T-cell (primary cell): ENCODE results near the gene NME1. TPM values are rescaled to one million over a fixed set of nuclear protein-coding genes. Genes with fewer than 3 reads are reported as not detected.

Source experiments
- ATAC-seq, 4 experiments: fragments of 200-7000 bp in 3 of 4; fragments of 150-1000 bp in 1 of 4; cut with Tn5 transposase; replicated peaks in 1 of 4; 1 replicate in 3 of 4; 2 replicates in 1 of 4; pipeline ENCODE4 v1.10.0; 2021; ENCODE audit warnings: moderate library complexity in 3 of 4, mild to moderate bottlenecking in 2 of 4, moderate number of reproducible peaks in 1 of 4
- CTCF ChIA-PET, 2 donors: fragments of 300-600 bp; sonication (Branson Sonifier 250); formaldehyde crosslinking; loops; one replicate each; lab custom pipeline; 2022; ENCODE audit warnings: antibody characterized with exemption in 2 of 2; lab: Charles Lee
- POLR2A ChIA-PET, 2 donors: fragments of 300-600 bp; sonication (Branson Sonifier 250); formaldehyde crosslinking; loops; one replicate each; lab custom pipeline; 2022; ENCODE audit warnings: antibody characterized with exemption in 2 of 2; lab: Charles Lee
- DNase-seq, 35 experiments: peaks; one replicate each; pipeline versions ENCODE4 v3.0.0 to v3.0.0-alpha.2; 2013 to 2023
- H3K27ac ChIP-seq: one replicate; pipeline ENCODE4 v1.5.1; 2013; ENCODE audit warnings: low read length
- H3K27me3 ChIP-seq, 2 experiments: replicated peaks in 1 of 2; 1 replicate in 1 of 2; 2 replicates in 1 of 2; pipeline versions ENCODE4 v1.6.1 to v1.7.0; 2013; ENCODE audit warnings: low read length in 1 of 2, mixed read lengths in 1 of 2; ENCODE audit not compliant: control insufficient read depth in 2 of 2, insufficient read depth in 2 of 2; ENCODE audit errors: extremely low read depth in 1 of 2
- H3K36me3 ChIP-seq, 2 donors: 1 replicate in 1 of 2; 2 replicates in 1 of 2; pipeline versions ENCODE4 v1.6.1 to v1.7.0; 2013; ENCODE audit warnings: low read length in 1 of 2; ENCODE audit not compliant: control insufficient read depth in 2 of 2, insufficient read depth in 1 of 2; ENCODE audit errors: extremely low read depth in 1 of 2
- H3K4me1 ChIP-seq, 2 experiments: 1 replicate in 1 of 2; 2 replicates in 1 of 2; pipeline versions ENCODE4 v1.6.1 to v1.7.0; 2013; ENCODE audit warnings: low read length in 2 of 2, mixed read lengths in 1 of 2; ENCODE audit not compliant: insufficient read depth in 2 of 2, control insufficient read depth in 1 of 2; ENCODE audit errors: extremely low read depth in 1 of 2
- H3K4me3 ChIP-seq, 2 donors: 1 replicate in 1 of 2; 2 replicates in 1 of 2; pipeline versions ENCODE4 v1.5.1 to v1.7.0; 2013; ENCODE audit warnings: mild to moderate bottlenecking in 2 of 2, low read length in 1 of 2, moderate library complexity in 1 of 2; ENCODE audit not compliant: control insufficient read depth in 1 of 2; ENCODE audit errors: extremely low read depth in 1 of 2
- H3K9me3 ChIP-seq: 2 replicates; pipeline ENCODE4 v1.7.0; 2013
- H3K27ac Mint-ChIP-seq, 2 donors: one replicate each; pipeline ENCODE4 v1.8.0; 2020 to 2021; ENCODE audit warnings: mild to moderate bottlenecking in 2 of 2, mixed read lengths in 2 of 2
- H3K27me3 Mint-ChIP-seq, 2 donors: one replicate each; pipeline ENCODE4 v1.8.0; 2021 to 2022; ENCODE audit warnings: mixed read lengths in 2 of 2
- H3K36me3 Mint-ChIP-seq: one replicate; pipeline ENCODE4 v1.8.0; 2021; ENCODE audit warnings: mixed read lengths
- H3K4me1 Mint-ChIP-seq, 3 donors: one replicate each; pipeline ENCODE4 v1.8.0; 2020 to 2022; ENCODE audit warnings: mixed read lengths in 3 of 3, mild to moderate bottlenecking in 1 of 3
- H3K4me3 Mint-ChIP-seq, 3 donors: one replicate each; pipeline ENCODE4 v1.8.0; 2020 to 2022; ENCODE audit warnings: mild to moderate bottlenecking in 3 of 3, mixed read lengths in 3 of 3, moderate library complexity in 3 of 3
- H3K9me3 Mint-ChIP-seq, 3 donors: one replicate each; pipeline ENCODE4 v1.8.0; 2020 to 2022; ENCODE audit warnings: mixed read lengths in 3 of 3
- WGBS: methylation state at CpG from one replicate; pipeline ENCODE4 v1.1.5; 2013; ENCODE audit warnings: missing lambda C conversion rate; ENCODE audit not compliant: insufficient coverage; 5-methylcytosine and 5-hydroxymethylcytosine counted together
- total RNA-seq, 35 experiments: library from RNA in 6 of 35; stranded (reverse) in 6 of 35; fragments of 120-200 nt in 1 of 35; gene quantifications; one replicate each; pipeline versions ENCODE4 v1.2.1 to v1.2.4 and lab custom pipeline; 2013 to 2026

NME1 gene
- total RNA-seq, 5 donors from 2014 or later (not counting 1 experiment from before 2014, with no cell fraction given) = 17.7 to 28.0 (median 22.1) TPM

DNA sequence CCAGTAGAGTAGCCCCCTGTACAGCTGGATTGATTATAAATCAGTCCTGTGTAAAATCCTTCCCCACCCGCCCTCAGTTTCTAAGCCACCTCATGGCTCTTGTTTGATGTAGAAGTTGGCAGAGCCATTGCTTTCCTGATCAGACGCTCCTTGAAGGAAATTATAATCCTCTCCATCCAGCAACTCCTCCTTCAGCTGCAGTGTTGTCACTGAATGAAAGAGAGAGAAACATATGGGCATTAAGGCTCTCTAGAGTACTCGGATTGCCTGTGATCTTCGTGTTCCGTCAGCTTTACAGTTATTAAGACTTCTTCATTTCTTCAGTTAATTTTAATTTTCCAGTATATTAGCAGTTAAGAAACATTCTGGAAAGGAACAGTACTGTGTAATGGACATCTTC is 27.1 kb downstream of the NME1 start:
- CTCF ChIA-PET = no interaction called here
- no peaks in the 10 kb centered on the region for H3K9me3 ChIP-seq
- Mint-ChIP-seq H3K27me3 (no peaks in the 10 kb centered on the region), H3K36me3 (peaks cover 38% of the 10 kb centered on the region), H3K4me3 (no peak overlapping the region), H3K4me1 (no peaks in the 10 kb centered on the region), H3K9me3 (no peaks in the 10 kb centered on the region), H3K27ac (peak overlapping the region in 1 of 2 donors; percentile 33)
- no CpG with 5 or more reads among the region's 5 CpGs for WGBS
- no peak overlapping the region for H3K27ac ChIP-seq
- ATAC-seq (no peak), DNase-seq (no peak)
- POLR2A ChIA-PET = interaction anchor here in 1 of 2 donors (0.6 kb wide), 2 partner anchors 9 to 21 kb away, joined by 6 read pairs; no protein-coding TSS in a partner anchor
- no peaks in the 10 kb centered on the region for H3K27me3 ChIP-seq
- H3K4me1 ChIP-seq = no peaks in the 10 kb centered on the region
- peaks cover 0 to 38% of the 10 kb centered on the region in 2 donors for H3K36me3 ChIP-seq
- no peak overlapping the region for H3K4me3 ChIP-seq

DNA sequence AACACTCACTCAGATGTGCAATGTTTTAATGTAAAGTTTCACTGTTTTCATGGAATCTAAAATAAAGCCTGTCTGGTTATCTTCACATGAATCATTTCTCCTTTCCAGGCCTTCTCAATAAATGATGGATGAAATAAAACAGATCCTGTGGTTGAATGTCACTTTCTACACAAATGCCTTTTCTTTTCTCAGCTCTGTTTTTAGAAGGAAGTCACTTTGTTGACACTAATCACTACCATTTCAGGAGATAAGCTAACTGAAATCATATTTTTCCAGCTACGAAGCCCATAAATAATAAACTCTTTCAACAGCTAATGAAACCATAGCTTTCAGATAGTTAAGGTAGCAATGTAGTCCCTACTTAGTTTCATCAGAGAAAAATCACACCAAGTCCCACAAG is 30.8 kb downstream of the NME1 start:
- Mint-ChIP-seq H3K27ac (no peak overlapping the region), H3K36me3 (peaks cover 46% of the 10 kb centered on the region), H3K27me3 (no peaks in the 10 kb centered on the region), H3K9me3 (no peaks in the 10 kb centered on the region), H3K4me1 (no peaks in the 10 kb centered on the region), H3K4me3 (no peak overlapping the region)
- WGBS = no CpG with 5 or more reads among the region's 1 CpG
- Histone ChIP-seq H3K36me3 (peaks cover 0 to 45% of the 10 kb centered on the region in 2 donors), H3K27me3 (no peaks in the 10 kb centered on the region), H3K4me1 (no peaks in the 10 kb centered on the region), H3K4me3 (no peak overlapping the region), H3K27ac (no peak overlapping the region), H3K9me3 (no peaks in the 10 kb centered on the region)
- ChIA-PET CTCF (no interaction called here), POLR2A (interaction anchor here in 1 of 2 donors (0.7 kb wide), 1 partner anchor 775 kb away, joined by 4 read pairs; no protein-coding TSS in a partner anchor)
- DNase-seq = no peak
- ATAC-seq = no peak

DNA sequence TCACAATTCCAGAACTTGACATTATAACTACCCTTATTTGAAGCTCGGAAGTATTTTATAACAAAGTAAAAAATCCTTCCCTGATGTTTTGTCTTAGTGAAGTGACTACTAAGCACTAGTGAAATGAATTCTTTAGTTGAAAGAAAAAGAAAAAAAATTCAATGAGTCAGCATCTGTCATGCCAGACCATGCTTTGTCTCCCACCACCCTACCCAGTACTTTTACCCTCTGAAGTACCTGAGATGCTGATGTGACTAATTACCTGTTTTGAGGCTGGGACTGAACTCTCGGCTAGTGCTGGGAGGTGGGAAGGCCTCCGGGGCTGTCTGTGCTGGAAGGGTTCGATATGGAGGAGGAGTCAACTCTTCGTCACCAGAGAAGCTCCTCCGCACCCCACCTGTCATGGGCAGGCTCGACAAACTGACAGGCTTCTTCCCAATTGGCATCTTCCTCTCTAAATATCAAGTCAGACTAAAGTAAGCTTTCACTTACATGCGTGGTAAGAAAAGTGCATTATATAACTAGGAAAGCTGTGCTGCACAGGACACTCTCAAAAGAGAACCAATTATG is 32.5 kb downstream of the NME1 start:
- WGBS = no CpG with 5 or more reads among the region's 8 CpGs
- H3K27ac ChIP-seq = no peak overlapping the region
- H3K36me3 ChIP-seq = peaks cover 0 to 53% of the 10 kb centered on the region in 2 donors
- H3K27me3 ChIP-seq = no peaks in the 10 kb centered on the region
- no peaks in the 10 kb centered on the region for H3K27me3 Mint-ChIP-seq
- no peak for DNase-seq
- no peaks in the 10 kb centered on the region for H3K4me1 Mint-ChIP-seq
- no peak overlapping the region for H3K4me3 ChIP-seq
- ChIA-PET CTCF (no interaction called here), POLR2A (no interaction called here)
- H3K9me3 ChIP-seq = no peaks in the 10 kb centered on the region
- no peak for ATAC-seq
- H3K27ac Mint-ChIP-seq = no peak overlapping the region
- H3K9me3 Mint-ChIP-seq = no peaks in the 10 kb centered on the region
- H3K4me3 Mint-ChIP-seq = no peak overlapping the region
- H3K36me3 Mint-ChIP-seq = peaks cover 45% of the 10 kb centered on the region
- H3K4me1 ChIP-seq = no peaks in the 10 kb centered on the region

DNA sequence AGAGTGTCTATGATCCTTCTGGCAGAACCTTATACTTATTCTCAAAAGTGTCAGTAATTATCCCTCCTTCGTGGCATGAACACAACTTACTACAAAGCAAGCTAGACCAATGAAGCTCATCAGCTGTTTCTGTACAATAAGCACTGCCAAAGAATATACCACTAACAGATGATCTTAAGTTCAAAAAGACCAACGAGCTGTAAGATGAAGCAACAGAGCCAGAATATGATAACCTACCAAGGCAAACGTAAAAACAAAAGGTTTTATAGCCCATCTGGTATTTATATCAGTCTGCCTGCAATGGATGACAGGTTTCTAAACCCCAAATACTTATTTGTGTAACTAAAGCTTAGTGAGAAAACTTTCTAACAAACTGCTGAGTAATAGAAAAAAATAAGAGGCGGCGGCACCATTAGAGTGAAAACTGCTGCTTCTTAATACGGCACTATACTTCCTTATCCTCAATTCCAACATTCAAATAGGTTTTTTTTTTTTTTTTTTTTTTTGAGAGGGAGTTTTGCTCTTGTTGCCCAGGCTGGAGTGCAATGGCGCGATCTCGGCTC is 35.0 kb downstream of the NME1 start:
- Mint-ChIP-seq H3K27me3 (no peaks in the 10 kb centered on the region), H3K4me1 (no peaks in the 10 kb centered on the region), H3K9me3 (no peaks in the 10 kb centered on the region), H3K27ac (no peak overlapping the region), H3K4me3 (no peak overlapping the region), H3K36me3 (peaks cover 51% of the 10 kb centered on the region)
- 100% methylated on average over 1 of the region's 9 CpGs for WGBS
- Histone ChIP-seq H3K27me3 (no peaks in the 10 kb centered on the region), H3K36me3 (peaks cover 0 to 52% of the 10 kb centered on the region in 2 donors), H3K4me1 (no peaks in the 10 kb centered on the region), H3K4me3 (no peak overlapping the region), H3K27ac (no peak overlapping the region), H3K9me3 (no peaks in the 10 kb centered on the region)
- ATAC-seq (no peak), DNase-seq (no peak)
- CTCF ChIA-PET = interaction anchor here in 1 of 2 donors (0.5 to 0.7 kb wide), 2 partner anchors 30 to 68 kb away, joined by 3 to 4 read pairs; no protein-coding TSS in a partner anchor
- POLR2A ChIA-PET = no interaction called here

DNA sequence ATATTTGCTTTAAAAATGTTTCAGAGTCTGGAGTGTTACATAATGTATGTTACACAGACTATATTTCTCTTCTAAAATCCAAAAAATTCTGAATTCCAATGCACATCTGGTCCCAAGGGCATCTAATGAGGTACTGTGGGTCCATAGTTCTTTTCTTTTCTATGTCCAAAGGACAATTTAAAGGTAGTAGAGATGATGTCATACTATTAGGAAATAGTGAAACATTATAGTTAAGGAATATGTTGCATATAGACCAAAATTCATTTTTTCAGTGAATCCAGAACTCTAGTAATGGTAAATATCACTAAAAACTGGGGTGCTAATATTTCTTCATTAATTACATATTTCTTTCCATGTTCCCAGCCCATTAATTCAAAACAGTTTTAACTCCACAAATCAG is 35.8 kb downstream of the NME1 start:
- no peaks in the 10 kb centered on the region for H3K9me3 Mint-ChIP-seq
- no peaks in the 10 kb centered on the region for H3K4me1 ChIP-seq
- peaks cover 47% of the 10 kb centered on the region for H3K36me3 Mint-ChIP-seq
- peak overlapping the region in 1 of 2 donors; percentile 9 for H3K27ac Mint-ChIP-seq
- ATAC-seq = no peak
- no peaks in the 10 kb centered on the region for H3K27me3 Mint-ChIP-seq
- H3K4me3 Mint-ChIP-seq = no peak overlapping the region
- H3K4me1 Mint-ChIP-seq = no peaks in the 10 kb centered on the region
- H3K9me3 ChIP-seq = no peaks in the 10 kb centered on the region
- H3K27me3 ChIP-seq = no peaks in the 10 kb centered on the region
- no peak for DNase-seq
- no peak overlapping the region for H3K27ac ChIP-seq
- peaks cover 0 to 55% of the 10 kb centered on the region in 2 donors for H3K36me3 ChIP-seq
- ChIA-PET CTCF (no interaction called here), POLR2A (no interaction called here)
- no peak overlapping the region for H3K4me3 ChIP-seq

DNA sequence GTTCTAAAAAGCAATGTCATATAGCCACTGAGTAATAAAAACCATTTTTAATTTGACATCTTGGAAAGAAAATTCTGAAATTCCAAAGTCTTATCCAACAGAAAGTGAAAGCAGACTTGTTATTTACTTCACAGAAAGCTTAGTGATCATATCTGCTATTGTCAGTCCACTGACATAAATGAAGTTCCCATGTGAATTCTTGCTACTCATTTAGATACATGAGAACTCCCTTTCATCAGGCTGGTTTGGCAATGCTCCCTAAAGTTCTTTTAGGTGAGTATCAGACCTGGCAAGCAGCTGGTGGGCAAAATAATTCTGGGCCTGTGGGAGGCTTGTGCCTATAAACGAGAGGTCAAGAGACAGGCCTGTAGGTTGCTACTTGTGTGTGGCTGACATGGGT is 36.3 kb downstream of the NME1 start:
- WGBS = no CpG with 5 or more reads among the region's 1 CpG
- H3K27ac Mint-ChIP-seq = peak overlapping the region; percentile 9 to 24
- Histone ChIP-seq H3K9me3 (no peaks in the 10 kb centered on the region), H3K27ac (no peak overlapping the region), H3K4me1 (no peaks in the 10 kb centered on the region), H3K4me3 (no peak overlapping the region), H3K27me3 (no peaks in the 10 kb centered on the region), H3K36me3 (peaks cover 0 to 57% of the 10 kb centered on the region in 2 donors)
- ATAC-seq (no peak), DNase-seq (no peak)
- ChIA-PET CTCF (no interaction called here), POLR2A (no interaction called here)
- H3K27me3 Mint-ChIP-seq = no peaks in the 10 kb centered on the region
- no peak overlapping the region for H3K4me3 Mint-ChIP-seq
- no peaks in the 10 kb centered on the region for H3K4me1 Mint-ChIP-seq
- no peaks in the 10 kb centered on the region for H3K9me3 Mint-ChIP-seq
- peaks cover 43% of the 10 kb centered on the region for H3K36me3 Mint-ChIP-seq
